ENCODE measurements around the gene MMP8. TPM values are rescaled to one million over a fixed set of nuclear protein-coding genes. Genes with fewer than 3 reads are reported as not detected.

MMP8 gene
- total RNA-seq, 2 donors from 2014 or later: not detected

DNA sequence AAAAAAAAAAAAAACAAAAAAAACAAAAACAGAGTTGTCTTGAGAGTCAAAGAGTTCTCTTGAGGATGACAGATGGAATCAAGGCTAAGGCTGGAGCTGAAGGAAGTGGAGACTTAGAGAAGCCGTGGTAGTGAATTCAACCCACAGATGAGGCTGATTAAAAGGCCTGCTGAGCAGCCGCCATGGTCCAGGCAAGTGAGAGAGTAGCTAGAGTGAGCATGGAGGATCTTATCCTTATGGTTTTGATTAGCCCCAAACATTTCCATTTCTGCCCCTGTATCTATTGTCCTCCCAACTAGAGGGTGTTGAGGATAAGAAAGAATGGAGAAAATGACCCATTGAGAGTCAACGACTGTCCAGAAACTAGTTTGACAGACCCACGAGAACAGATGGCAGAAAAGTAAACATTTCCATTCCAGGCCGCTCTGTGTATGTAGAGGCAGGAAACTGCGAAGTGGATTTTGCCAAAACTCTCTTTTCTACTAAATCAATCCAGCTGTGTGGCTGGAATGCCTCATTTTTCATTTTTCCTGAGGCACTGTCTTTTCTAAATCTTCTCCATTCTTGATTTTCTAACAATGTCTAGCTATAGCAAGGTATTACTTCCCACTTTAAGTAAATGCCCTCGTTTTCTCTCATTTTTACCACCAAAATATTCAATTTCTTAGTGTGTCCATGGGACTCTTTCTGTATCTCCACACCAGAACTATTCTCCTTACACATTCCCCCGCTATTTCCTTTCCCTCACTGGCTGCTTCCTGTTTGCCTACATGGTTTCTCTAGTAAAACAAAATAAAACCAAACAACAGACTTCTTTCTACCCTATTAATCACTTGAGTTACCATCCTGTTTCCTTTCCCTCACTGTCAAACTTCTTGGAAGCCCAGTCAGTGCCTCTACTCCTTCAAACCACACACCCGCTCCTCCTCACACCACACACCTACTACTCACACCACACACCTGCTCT, 5.4 kb upstream of the MMP8 start:
- DNase-seq (no peak), ATAC-seq (no peak)
- intact Hi-C loops (cut with DNase I, micrococcal nuclease): loop anchor here in 1 of 2 donors (10.0 kb wide), 1 partner anchor 215 kb away; no protein-coding TSS in a partner anchor

DNA sequence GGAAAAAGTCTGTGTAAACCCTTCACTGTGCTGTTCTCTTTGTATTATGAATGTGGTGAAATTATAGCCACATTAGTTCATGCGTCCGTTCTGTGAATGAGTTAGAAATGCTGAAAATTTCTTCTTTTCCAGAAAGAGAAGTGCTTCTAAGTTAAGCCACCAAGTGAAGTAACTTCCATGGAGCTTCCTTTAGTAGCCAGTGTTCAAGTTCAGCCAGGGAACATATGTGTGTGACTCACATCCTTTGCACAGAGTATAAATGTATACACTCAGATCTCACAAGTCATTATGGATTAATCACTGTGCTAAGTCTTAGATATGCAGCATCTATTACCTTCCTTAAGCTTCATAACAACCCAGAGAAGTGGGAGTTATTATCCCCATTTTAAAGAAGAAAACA, 3.1 kb upstream of the MMP8 start:
- DNase-seq (no peak), ATAC-seq (no peak)
- intact Hi-C loops (cut with DNase I, micrococcal nuclease): no loop called here

DNA sequence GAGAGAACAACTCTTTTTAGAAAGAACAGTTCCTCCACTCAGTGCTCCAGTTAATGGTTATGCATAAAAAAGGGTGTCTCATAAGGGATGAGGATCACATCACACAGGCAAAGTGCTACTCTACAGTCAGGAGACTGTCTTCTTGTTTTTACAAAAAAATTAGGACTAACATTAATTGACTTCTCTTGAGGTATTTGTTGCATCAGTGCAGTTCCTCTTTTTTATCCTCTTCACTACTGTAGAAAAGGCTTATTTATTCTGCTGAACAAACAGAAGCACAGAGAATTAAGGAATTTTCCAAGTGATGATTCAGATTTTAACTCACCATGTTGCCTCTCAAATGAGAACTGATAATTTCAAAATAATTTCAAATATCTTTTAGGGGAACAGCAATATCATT, 1.9 kb downstream of the MMP8 start:
- ATAC-seq (no peak), DNase-seq (no peak)
- intact Hi-C loops (cut with DNase I, micrococcal nuclease): no loop called here

DNA sequence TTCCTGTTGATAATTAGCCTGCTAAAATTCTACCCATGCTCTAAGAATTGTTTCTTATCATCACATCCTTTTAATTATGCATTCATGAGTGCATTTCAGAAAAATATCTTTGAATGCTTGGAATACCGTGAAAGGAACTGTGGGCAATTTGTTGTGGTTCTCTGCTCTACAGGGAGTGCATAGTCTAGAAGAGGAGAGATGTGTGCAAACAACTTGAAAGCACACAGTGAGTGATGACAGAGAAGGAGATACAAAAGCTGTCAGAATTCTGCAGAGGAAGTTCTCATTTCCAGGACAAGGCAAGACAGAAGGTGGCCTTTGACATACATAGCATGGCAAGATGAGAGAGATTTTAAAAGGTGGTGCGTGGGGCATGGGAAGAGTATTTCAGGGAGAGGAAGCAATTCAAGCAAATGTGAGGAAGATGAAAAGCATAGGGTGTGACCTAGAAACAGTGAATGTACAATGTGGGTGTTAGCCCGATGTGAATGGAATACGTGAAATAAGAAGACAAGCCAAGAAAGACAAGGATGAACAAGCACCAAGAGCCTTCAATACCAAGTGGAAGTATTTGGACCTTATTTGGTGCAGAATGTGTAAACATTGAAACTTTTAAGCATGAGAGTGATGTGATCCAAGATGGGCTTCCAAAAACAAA, 5.0 kb downstream of the MMP8 start:
- intact Hi-C loops (cut with DNase I, micrococcal nuclease): no loop called here
- DNase-seq (no peak), ATAC-seq (no peak)

DNA sequence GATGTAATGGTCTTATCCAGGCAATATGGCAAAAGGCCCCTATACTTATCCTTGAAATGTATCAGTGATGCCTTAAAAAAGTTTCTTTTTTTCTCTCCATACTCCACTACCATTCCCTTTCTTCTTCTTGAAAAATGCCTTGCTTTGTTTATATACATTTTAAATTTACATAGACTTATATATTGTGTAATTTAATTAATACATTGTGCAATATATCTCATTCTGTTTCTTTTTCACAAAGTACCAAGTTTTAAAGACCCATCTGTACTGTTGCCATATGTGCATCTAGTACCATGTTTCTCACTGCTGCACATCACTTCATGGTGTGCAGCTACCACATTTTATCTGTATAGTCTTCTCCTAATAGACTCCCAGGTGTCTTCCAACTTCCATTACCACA, 7.5 kb downstream of the MMP8 start:
- intact Hi-C loops (cut with DNase I, micrococcal nuclease): no loop called here
- ATAC-seq (no peak), DNase-seq (no peak)

DNA sequence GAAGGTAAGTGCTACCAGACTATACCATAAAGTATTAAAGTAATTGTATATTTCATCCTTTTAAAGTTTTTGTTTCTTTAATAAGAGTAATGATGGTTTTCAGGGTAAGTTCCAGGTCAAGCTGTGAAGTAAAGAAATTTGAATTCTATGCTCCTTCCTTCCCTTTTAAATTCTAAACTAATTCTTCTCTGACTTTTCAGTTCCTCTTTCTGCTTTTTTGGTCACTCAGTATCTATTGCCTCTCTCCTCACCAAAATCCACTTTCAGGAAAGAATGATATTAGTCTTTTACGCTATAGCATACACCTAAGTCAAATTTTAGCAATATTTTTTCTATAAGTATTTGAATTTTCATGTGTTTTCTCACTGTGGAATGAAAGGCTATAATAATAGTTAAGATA, 8.2 kb downstream of the MMP8 start:
- no peak for DNase-seq
- no peak for ATAC-seq
- intact Hi-C loops (cut with DNase I, micrococcal nuclease): no loop called here

DNA sequence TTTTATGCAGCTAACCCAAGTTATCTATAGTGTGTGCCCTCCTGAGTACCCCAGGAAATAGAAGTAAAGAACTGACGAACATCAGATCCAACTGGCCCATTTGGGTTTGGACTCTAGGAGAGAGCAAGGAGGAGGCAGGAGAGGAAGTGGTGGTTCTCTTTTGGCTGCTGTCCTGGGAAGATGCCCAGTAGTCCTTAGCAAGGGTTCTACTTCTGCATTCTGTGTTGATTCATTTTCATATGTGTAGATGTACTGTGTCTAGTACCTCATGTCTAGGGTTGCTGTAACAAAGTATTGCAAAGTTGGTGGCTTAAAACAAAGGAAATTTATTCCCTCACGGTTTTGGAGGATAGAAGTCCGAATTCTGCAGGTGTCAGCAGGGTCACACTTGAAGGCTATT, 12.6 kb downstream of the MMP8 start:
- ATAC-seq: no peak
- no peak for DNase-seq
- intact Hi-C loops (cut with DNase I, micrococcal nuclease): no loop called here

DNA sequence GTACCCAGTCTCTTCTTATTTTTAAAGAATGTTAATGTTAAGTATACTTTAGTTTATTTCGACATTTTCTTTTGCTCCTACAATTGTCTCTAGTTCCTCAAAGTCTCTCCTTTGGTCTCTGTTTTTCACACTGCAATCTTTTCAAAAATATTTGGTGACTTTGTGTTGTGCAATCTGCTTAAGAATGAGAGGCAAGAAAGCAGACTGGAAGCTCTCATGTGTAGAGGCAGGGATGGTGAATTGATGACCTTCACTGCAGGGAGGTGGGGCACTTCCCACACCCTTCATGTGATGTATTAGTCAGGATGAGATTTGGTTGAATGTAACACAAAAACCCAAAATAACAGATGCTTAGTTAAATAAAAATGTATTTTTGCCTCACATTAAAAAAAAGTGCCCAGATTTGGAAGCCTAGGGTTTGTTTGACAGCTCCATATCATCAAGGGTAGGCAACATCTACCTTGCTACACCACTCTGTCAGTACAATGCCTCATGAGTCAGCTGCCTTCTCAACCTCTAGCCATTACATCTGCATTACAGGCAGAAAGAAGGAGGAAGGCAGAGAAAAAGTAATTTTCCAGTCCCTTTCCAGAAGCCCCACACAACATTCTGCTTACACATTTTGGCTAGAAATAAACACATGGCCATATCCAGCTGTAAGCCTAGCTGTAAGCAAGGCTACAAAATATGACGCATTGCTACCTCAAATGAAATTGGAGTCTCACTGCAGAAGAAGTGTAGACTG, 15.4 kb downstream of the MMP8 start:
- ATAC-seq: no peak

DNA sequence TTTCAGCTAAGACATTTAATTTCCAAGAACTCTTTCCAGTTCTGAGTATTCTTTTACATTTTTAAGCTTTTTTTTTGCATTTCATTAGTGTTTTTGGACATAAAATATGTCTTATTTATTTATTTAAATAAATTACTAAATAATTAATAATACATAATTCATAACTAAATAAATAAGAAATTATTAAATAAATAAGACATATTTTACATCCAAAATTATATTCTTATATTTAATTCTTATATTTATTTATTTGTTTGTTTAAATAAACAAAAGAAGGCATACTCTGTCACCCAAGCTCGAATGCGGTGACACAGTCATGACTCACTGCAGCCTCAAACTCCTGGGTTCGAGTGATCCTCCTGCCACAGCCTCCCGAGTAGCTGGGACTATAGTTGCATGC, 16.1 kb downstream of the MMP8 start:
- no peak for ATAC-seq
- intact Hi-C loops (cut with DNase I, micrococcal nuclease): no loop called here

More for the DNA sequence above, 15.4 kb downstream of the MMP8 start:
- DNase-seq: no peak
- intact Hi-C loops (cut with DNase I, micrococcal nuclease): no loop called here

DNA sequence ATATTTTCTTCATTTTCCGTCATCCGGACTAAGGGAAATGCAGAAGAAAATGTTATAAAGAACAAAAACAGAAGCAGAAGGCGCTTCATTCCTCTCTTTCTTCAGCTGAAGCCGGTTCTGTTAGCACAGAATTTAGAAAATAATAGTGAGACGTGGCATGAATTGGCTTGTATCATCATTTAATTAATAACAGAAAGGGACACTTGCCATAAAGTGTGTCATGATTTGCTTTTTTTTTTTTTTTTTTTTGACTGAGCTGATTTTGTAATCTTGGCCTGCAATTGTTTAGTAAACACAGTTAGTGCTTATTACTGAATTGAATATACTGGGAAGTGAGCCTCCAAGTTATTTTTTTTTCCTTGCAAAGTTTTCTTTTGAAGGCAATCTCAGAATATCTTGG, 19.1 kb downstream of the MMP8 start, which contains the start of gene MMP27:
Gene MMP27, minus strand, starts transcription at position 144 of the 400 bp plus-strand sequence. Its CDS starts 55 bp downstream, at position 89.
- no peak for ATAC-seq
- no peak for DNase-seq
- intact Hi-C loops (cut with DNase I, micrococcal nuclease): no loop called here

More for the DNA sequence above, 16.1 kb downstream of the MMP8 start:
- no peak for DNase-seq

DNA sequence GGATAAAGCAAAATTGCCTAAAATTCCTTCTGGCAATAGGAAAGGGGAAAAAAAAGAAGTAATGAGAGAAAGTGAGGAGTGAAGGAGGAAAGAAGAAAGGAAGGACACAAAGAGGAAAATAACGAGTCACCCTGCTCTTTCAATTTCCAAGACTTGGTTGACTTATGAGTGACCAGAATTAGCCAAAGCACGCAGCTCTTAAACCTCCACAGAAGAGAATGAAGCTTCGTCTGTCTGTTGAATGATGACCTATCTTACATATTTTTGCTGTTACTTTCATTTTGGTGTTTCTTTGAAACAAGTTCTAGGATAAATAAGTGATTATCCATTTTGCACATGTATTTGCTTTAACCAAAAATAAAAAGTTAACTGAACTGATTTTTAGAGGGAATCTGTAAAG, 19.9 kb downstream of the MMP8 start:
- DNase-seq (no peak), ATAC-seq (no peak)
- intact Hi-C loops (cut with DNase I, micrococcal nuclease): no loop called here

DNA sequence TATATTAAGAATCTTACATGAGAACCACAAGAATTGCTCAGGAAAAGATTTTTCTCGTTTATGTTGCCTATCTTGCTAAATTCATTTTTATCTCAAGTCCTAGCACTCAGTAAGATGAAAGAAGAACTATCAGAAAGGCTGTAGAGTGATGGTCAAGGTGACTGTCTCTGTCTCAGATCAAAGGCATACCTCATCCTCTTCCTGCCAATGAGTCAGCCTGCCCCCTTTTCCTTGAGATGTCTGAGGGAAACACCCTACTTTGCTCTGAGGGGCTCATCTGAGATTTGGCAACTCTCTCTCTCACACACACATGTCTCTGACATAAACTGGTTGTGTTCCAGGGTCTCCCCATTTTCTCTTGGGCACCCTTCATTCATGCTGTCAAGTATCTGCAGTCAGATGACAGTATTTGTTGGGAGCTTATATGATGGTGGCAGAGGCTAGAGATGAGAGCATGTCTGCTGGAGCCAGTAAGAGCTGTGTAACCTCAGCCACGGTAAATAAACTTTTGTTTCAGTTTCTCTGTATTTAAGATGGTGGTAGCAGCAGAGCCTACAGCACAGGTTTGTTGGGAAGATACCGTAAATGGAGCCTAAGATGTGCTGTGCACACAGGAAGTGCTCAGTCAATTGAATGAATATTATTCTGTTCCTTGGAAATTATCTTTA, 20.8 kb downstream of the MMP8 start:
- intact Hi-C loops (cut with DNase I, micrococcal nuclease): no loop called here
- DNase-seq: no peak
- ATAC-seq: no peak

DNA sequence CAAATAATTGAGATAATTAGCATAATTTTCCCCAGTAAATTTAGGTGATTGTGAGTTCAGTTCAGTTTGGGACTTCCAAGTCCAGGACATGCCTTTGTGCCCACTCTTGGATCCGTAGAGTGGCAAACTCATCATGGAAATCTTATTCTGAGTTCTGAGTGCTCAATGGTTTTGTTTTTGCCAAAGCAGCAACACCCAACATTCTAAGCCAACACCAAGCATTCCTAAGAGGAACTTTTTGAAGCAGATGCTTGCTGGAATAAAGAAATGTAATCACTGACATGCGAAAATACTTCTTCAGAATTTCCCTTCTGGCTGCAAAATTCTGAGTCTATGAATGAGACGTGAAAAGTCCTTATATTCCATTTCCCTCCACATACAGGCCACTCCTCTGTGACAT, 29.6 kb downstream of the MMP8 start:
- no peak for DNase-seq
- intact Hi-C loops (cut with DNase I, micrococcal nuclease): no loop called here
- ATAC-seq: no peak

DNA sequence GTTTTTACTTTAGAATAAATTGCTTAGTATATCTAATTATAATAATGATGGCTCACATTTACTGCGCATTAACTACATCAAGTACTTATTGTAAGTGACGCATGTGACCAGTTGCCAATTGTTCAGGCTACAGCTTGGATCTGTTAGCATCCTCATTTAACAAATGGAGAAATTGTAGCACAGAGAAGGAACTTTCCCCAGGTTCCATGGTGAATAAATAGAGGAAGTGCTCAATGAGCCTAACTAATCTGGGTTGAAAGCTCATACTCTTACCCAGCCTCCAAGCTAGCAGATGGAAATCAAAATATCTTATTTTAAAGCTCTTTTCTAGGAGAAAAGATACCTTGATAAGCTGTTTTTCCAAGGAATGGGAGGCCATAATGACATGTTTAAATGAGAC, 39.0 kb downstream of the MMP8 start:
- intact Hi-C loops (cut with DNase I, micrococcal nuclease): no loop called here
- ATAC-seq: no peak
- no peak for DNase-seq

DNA sequence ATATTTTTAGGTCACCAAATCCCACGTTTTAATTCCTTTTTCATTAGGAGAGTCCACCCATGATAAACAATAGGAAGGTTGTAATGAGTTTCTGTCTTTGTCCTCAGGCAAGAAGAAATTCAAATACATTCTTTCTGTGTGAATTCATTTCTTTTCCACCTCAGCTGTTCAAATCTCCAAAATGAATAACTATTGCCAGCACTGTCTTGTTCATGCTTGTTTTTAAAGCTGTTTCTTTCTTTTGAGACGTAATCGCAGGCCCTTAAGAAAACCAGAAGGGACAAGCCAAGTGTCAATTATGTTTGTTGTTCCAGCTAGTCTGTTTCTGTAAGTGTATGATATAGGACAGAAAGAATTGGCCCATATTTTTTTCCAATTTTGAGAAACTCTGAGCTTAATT, 39.4 kb downstream of the MMP8 start:
- DNase-seq (no peak), ATAC-seq (no peak)
- intact Hi-C loops (cut with DNase I, micrococcal nuclease): no loop called here

DNA sequence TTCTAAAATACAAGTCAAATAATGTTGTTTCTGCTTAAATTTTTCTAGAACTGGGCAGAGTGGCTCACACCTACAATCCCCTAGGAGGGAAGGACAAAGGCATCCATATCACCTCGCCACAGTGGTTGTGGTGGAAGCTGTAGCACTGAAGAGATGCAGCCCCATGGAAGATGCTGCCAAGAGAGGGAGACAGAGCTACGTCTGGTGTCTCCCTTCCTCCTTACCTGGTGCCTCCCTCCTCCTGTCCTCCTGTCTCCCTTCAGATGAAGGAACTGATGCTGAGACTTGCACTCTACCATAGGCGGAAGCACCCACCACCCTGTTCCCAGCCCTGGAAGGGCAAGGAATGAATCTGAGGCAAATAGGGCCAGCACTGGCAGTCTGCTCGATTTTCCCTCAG, 41.5 kb downstream of the MMP8 start:
- DNase-seq (no peak), ATAC-seq (no peak)
- intact Hi-C loops (cut with DNase I, micrococcal nuclease): no loop called here

DNA sequence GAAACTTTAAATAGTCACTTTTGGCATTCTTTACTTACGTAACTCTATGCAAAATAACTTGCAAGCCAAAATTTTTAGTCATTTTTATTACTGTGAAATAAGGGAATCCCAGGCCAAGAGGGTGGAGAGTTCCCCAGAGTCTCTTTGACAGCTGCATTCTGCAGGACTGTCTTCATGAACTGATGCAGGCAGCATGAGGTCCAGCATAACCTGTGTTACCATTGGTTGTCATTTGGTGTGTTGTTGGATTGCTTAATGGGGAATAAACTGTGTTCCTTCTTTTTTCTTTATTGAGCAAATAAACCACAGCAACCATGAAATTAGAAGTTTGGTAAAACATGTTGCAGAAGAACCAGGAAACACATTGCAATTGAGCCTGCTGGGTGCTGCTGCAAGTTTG, 43.8 kb downstream of the MMP8 start:
- DNase-seq (no peak), ATAC-seq (no peak)
- intact Hi-C loops (cut with DNase I, micrococcal nuclease): no loop called here

DNA sequence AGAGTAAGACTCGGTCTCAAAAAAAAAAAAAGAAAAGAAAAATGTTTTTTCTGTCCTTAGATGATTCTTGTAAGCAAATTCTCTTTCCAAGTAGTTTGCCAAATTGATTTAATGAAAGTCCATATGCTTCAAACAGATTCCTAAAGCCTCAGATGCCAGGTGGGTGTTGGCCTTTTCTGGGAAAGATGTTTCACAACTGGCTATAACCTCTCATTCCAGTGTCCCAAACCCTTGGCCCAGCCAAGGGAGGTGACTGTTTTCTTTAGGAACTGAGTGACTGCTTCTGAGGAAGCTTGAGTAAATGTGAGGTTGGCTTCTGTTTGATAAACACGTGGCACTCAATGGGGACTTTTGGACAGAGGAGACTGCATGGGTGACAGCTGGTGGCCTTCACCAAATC, 46.7 kb downstream of the MMP8 start:
- no peak for ATAC-seq
- DNase-seq: no peak
- intact Hi-C loops (cut with DNase I, micrococcal nuclease): no loop called here

DNA sequence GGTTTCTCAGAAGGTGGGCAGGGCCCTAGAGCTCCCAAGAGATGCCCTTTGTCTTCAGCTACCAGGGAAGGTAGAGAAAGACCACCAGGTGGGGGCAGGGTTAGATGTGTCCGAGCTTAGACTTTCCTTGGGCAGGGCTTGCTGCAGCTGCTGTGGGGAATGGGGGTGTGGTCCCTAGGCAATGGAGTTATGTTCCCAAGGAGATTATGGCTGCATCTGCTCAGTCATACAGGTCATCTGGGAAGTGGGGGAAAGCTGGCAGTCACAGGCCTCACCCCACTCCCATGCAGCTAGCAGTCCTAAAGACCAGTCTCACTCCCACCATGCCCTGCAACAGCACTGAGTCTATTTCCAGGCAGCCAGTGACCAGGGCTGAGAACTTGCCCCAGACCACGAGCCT, 48.7 kb downstream of the MMP8 start:
- ATAC-seq: no peak
- intact Hi-C loops (cut with DNase I, micrococcal nuclease): no loop called here
- no peak for DNase-seq

All from left colon (tissue), 2 donors.